Activated CD4-positive, alpha-beta T cell treated with anti-CD3 and anti-CD28 coated beads, Interleukin-10, Interleukin-2, amounts not matched to agents 100 ng/mL and 50 ng/mL, durations not matched to agents 16 hours and 8 hours (primary cell): ENCODE results near the gene SLC45A3.
A peak's percentile ranks its signal among the peaks of the same experiment; 100 is the strongest.

ENCODE experiments used
- DNase-seq: peaks from one replicate; pipeline ENCODE4 v3.0.0-alpha.2; 2020

SLC45A3 gene

GRCh38 chr1:205631768-205632668 lies 48.3 kb downstream of the SLC45A3 start, which contains the start of gene ELK4:
TSS of gene ELK4 (minus strand) at chr1:205632011. CDS start at chr1:205623882, 8,129 bp downstream.
- DNase-seq = peak; percentile 99

GRCh38 chr1:205631010-205631767 lies 49.1 kb downstream of the SLC45A3 start:
- DNase-seq = peak; percentile 93

- no peak for DNase-seq
These were observed 49.7 kb downstream of the SLC45A3 start for GRCh38 chr1:205630651-205631009.

- DNase-seq = peak; percentile 22
These were observed 50.1 kb downstream of the SLC45A3 start for GRCh38 chr1:205630241-205630640.

GRCh38 chr1:205629751-205630150 lies 50.6 kb downstream of the SLC45A3 start:
- no peak for DNase-seq

GRCh38 chr1:205627956-205628355 lies 52.4 kb downstream of the SLC45A3 start:
- no peak for DNase-seq

- no peak for DNase-seq
These were observed 54.1 kb downstream of the SLC45A3 start for GRCh38 chr1:205626216-205626615.

- no peak for DNase-seq
These were observed 56.7 kb downstream of the SLC45A3 start for GRCh38 chr1:205623646-205624045.

GRCh38 chr1:205620269-205620668 lies 60.0 kb downstream of the SLC45A3 start:
- no peak for DNase-seq

GRCh38 chr1:205619376-205619775 lies 60.9 kb downstream of the SLC45A3 start:
- no peak for DNase-seq

- DNase-seq = peak; percentile 16
These were observed 63.6 kb downstream of the SLC45A3 start for GRCh38 chr1:205616563-205617293.

GRCh38 chr1:205615789-205616188 lies 64.5 kb downstream of the SLC45A3 start:
- no peak for DNase-seq

- DNase-seq = no peak
These were observed 66.4 kb downstream of the SLC45A3 start for GRCh38 chr1:205613854-205614412.

- DNase-seq = no peak
These were observed 67.8 kb downstream of the SLC45A3 start for GRCh38 chr1:205612556-205612955.

- DNase-seq = no peak
These were observed 68.2 kb downstream of the SLC45A3 start for GRCh38 chr1:205612104-205612503.

- peak; percentile 21 for DNase-seq
These were observed 69.3 kb downstream of the SLC45A3 start for GRCh38 chr1:205610901-205611466.

GRCh38 chr1:205610036-205610435 lies 70.3 kb downstream of the SLC45A3 start:
- DNase-seq = no peak
